Measurements from ENCODE around the gene EMCN. TPM values are rescaled to one million over a fixed set of nuclear protein-coding genes. Genes with fewer than 3 reads are reported as not detected.

EMCN gene, protein sequence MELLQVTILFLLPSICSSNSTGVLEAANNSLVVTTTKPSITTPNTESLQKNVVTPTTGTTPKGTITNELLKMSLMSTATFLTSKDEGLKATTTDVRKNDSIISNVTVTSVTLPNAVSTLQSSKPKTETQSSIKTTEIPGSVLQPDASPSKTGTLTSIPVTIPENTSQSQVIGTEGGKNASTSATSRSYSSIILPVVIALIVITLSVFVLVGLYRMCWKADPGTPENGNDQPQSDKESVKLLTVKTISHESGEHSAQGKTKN
- not detected in 2 replicates for total RNA-seq

DNA sequence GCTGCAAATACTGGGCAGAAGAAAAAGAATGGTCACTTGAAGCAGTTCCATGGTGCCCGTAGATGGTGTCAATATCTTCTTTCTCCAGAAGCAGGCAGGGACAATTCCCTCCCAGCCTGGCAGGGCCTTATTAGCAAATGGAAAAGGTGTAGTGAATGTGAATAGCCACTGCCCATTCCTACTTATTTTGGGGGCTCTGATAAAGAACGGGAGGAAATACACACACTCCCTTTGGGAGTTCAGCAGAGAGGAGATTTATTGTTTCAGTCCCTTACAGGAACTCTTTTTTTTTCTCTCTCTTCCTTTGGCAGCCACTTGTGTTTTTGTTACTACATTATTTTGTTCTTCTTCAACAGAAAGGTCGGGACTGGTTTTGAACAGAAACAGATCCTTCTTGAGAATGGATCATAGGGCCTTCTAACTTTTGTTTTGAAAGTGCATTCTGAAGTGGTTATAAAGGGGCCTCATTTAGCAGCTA lies at the start of gene EMCN:
EMCN (minus strand) TSS at position 159 of the 478 bp plus-strand sequence; CDS start at position 51, 108 bp downstream.
- no peak within 1 kb of the TSS for H3K4me3 ChIP-seq (ENCODE audit: low read depth, low read length)
- no peaks in the 10 kb centered on the region for H3K36me3 ChIP-seq (ENCODE audit: control insufficient read depth, insufficient read depth, low read length)
- DNase-seq (ENCODE audit: low read depth) (no peak), FAIRE-seq (no peak)
- H3K27me3 ChIP-seq (ENCODE audit: control insufficient read depth, insufficient read depth, low read length), result no peaks in the 10 kb centered on the region
- TF ChIP-seq, protein P1, sequence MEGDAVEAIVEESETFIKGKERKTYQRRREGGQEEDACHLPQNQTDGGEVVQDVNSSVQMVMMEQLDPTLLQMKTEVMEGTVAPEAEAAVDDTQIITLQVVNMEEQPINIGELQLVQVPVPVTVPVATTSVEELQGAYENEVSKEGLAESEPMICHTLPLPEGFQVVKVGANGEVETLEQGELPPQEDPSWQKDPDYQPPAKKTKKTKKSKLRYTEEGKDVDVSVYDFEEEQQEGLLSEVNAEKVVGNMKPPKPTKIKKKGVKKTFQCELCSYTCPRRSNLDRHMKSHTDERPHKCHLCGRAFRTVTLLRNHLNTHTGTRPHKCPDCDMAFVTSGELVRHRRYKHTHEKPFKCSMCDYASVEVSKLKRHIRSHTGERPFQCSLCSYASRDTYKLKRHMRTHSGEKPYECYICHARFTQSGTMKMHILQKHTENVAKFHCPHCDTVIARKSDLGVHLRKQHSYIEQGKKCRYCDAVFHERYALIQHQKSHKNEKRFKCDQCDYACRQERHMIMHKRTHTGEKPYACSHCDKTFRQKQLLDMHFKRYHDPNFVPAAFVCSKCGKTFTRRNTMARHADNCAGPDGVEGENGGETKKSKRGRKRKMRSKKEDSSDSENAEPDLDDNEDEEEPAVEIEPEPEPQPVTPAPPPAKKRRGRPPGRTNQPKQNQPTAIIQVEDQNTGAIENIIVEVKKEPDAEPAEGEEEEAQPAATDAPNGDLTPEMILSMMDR (IDR thresholded peaks at IDR 0.05; ENCODE audit: insufficient read depth, low read length, severe bottlenecking), result no peak

DNA sequence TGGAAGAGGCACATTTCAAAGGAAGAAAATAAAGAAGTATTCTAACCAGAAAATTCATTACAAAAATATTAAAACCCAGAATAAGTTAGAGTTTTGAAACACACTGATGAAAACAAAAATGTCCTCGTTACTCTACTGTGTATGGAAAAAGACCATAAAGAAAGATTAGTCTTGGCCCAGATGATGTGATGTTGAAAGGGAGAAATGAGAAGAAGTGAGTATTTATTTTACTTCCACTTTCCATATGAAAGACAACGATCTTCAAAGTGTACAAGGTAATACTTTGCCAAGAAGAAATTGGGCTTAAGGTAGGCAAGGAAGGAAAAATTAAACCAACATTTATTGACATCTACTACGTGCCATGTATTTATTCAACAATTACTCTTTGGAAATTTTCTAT lies 48.6 kb upstream of the EMCN start:
- H3K4me3 ChIP-seq (ENCODE audit: low read depth, low read length), result no peak overlapping the region
- no peak for FAIRE-seq
- TF ChIP-seq, protein P1 (IDR thresholded peaks at IDR 0.05; ENCODE audit: insufficient read depth, low read length, severe bottlenecking), result no peak

DNA sequence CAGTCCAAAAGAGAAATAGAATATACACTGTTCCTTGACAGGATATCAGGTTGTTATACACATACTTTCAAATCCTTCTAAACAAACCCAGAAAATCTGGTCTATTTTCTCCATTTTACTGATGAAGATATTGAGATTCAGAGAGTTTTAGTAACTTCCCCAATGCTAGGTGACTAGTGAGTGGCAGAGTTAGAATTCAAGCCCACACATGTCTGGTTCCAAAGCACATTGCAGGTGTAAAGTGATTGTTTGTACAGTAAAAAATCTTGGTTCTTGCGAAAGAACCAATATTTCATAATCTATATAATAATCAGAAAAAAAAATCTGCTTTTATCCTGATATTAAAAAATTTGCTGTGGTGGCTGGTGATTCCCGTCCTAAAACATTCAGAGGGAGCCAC lies 39.5 kb upstream of the EMCN start:
- Histone ChIP-seq H3K36me3 (ENCODE audit: control insufficient read depth, insufficient read depth, low read length) (no peaks in the 10 kb centered on the region), H3K27me3 (ENCODE audit: control insufficient read depth, insufficient read depth, low read length) (no peaks in the 10 kb centered on the region), H3K4me3 (ENCODE audit: low read depth, low read length) (no peak overlapping the region)
- DNase-seq (ENCODE audit: low read depth) (peak; percentile 75), FAIRE-seq (no peak)
- TF ChIP-seq, protein P1 (IDR thresholded peaks at IDR 0.05; ENCODE audit: insufficient read depth, low read length, severe bottlenecking), result no peak

More for the DNA sequence above, 48.6 kb upstream of the EMCN start:
- Histone ChIP-seq H3K36me3 (ENCODE audit: control insufficient read depth, insufficient read depth, low read length) (no peaks in the 10 kb centered on the region), H3K27me3 (ENCODE audit: control insufficient read depth, insufficient read depth, low read length) (no peaks in the 10 kb centered on the region)
- DNase-seq (ENCODE audit: low read depth), result no peak

DNA sequence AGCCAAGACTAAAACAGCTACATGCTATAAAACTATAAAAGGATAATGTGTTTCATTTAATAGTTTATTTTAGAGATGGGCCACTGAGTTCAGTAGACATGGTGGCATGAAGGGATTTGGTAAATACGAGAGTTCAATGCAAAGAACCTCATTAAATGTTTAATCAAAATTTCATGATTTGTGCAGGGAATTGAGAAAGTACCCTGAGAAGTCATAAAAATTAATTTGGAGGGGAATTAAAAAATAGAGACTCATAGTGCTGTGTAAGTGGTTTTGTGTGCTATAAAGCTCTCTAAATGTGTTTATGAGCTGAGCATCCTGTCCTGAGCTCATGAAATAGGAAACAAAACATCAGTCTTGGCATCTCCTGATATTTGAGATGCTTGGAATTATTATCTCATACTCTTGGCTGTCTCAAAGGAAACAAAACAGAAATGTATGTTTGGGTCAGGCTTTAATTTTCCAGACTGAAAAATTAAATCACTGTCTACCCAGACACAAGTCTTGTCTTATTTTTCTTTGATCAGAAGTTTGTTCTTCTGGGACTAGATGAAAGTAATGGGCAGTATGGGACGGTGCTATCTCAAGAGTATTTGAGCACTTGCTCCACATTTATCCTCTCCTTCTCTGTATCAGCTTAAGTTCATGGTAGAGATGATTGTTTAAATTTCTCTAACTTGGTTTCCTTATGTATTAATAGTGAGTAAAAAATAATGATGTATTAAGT lies 38.0 kb upstream of the EMCN start:
- TF ChIP-seq, protein P1 (IDR thresholded peaks at IDR 0.05; ENCODE audit: insufficient read depth, low read length, severe bottlenecking), result no peak
- FAIRE-seq (no peak), DNase-seq (ENCODE audit: low read depth) (no peak)

DNA sequence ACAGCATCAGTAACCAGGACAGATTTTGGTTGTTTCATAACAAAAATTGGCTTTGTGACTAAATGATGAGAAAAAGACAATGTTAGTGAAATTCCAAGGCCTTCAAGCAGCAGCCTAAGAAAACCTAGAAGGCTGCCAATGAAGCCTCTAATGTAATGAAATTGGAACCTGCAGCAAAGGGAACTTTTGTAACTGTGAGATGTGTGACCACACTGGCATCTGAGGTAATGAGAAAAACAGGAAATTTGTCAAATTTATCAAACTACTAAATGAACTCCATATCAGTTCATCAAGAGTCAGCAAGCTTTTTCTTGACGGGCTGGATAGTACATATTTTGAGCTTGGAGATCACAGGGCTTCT lies 30.4 kb upstream of the EMCN start:
- H3K36me3 ChIP-seq (ENCODE audit: control insufficient read depth, insufficient read depth, low read length), result no peaks in the 10 kb centered on the region
- TF ChIP-seq, protein P1 (IDR thresholded peaks at IDR 0.05; ENCODE audit: insufficient read depth, low read length, severe bottlenecking), result no peak
- H3K27me3 ChIP-seq (ENCODE audit: control insufficient read depth, insufficient read depth, low read length), result peaks cover 2% of the 10 kb centered on the region
- FAIRE-seq, result no peak
- no peak for DNase-seq (ENCODE audit: low read depth)
- H3K4me3 ChIP-seq (ENCODE audit: low read depth, low read length), result no peak overlapping the region

More for the DNA sequence above, 38.0 kb upstream of the EMCN start:
- H3K36me3 ChIP-seq (ENCODE audit: control insufficient read depth, insufficient read depth, low read length), result no peaks in the 10 kb centered on the region
- H3K27me3 ChIP-seq (ENCODE audit: control insufficient read depth, insufficient read depth, low read length), result no peaks in the 10 kb centered on the region
- no peak overlapping the region for H3K4me3 ChIP-seq (ENCODE audit: low read depth, low read length)

All from bronchial epithelial cell (primary cell).